ENCODE data around the gene NEU1. TPM values are rescaled to one million over a fixed set of nuclear protein-coding genes. Genes with fewer than 3 reads are reported as not detected.

Gene NEU1
- total RNA-seq, 6 experiments from 2014 or later, result 35.8 to 48.6 (median 40.9) TPM

GRCh38 chr6:31837369-31838113 lies 25.1 kb downstream of the NEU1 start:
- Mint-ChIP-seq H3K27ac (peak overlapping the region; percentile 99), H3K27me3 (ENCODE audit: insufficient read depth) (peaks cover 24% of the 10 kb centered on the region), H3K36me3 (ENCODE audit: low read depth) (peaks cover 47% of the 10 kb centered on the region), H3K4me3 (peak overlapping the region; percentile 97), H3K9me3 (peaks cover 10% of the 10 kb centered on the region; the same call in 1 of the 2 replicates), H3K4me1 (ENCODE audit: low read depth) (peaks cover 38% of the 10 kb centered on the region)
- no peak for DNase-seq
- TF ChIP-seq CTCF (IDR thresholded peaks at IDR 0.05), result no peak

- H3K9me3 Mint-ChIP-seq, result peaks cover 10% of the 10 kb centered on the region; the same call in 1 of the 2 replicates
- H3K27ac Mint-ChIP-seq, result peak overlapping the region; percentile 99
- peak overlapping the region; percentile 97 for H3K4me3 Mint-ChIP-seq
- peak; percentile 60 for DNase-seq
- H3K4me1 Mint-ChIP-seq (ENCODE audit: low read depth), result peaks cover 38% of the 10 kb centered on the region
- H3K27me3 Mint-ChIP-seq (ENCODE audit: insufficient read depth), result peaks cover 24% of the 10 kb centered on the region
- TF ChIP-seq CTCF (IDR thresholded peaks at IDR 0.05), result 0 out of 2 replicates have a peak, but pooled peaks have one; percentile 32
- peaks cover 47% of the 10 kb centered on the region for H3K36me3 Mint-ChIP-seq (ENCODE audit: low read depth)
Observed at GRCh38 chr6:31836474-31837368, 25.9 kb downstream of the NEU1 start.

GRCh38 chr6:31836047-31836473 lies 26.6 kb downstream of the NEU1 start:
- DNase-seq, result no peak
- peaks cover 41% of the 10 kb centered on the region for H3K4me1 Mint-ChIP-seq (ENCODE audit: low read depth)
- peak overlapping the region; percentile 97 for H3K4me3 Mint-ChIP-seq
- peaks cover 48% of the 10 kb centered on the region for H3K36me3 Mint-ChIP-seq (ENCODE audit: low read depth)
- H3K27me3 Mint-ChIP-seq (ENCODE audit: insufficient read depth), result peaks cover 24% of the 10 kb centered on the region
- no peak for TF ChIP-seq CTCF (IDR thresholded peaks at IDR 0.05)
- peak overlapping the region; percentile 99 for H3K27ac Mint-ChIP-seq
- peaks cover 10% of the 10 kb centered on the region; the same call in 1 of the 2 replicates for H3K9me3 Mint-ChIP-seq

GRCh38 chr6:31834367-31835250 lies 28.0 kb downstream of the NEU1 start:
- peaks cover 44% of the 10 kb centered on the region for H3K4me1 Mint-ChIP-seq (ENCODE audit: low read depth)
- peaks cover 10% of the 10 kb centered on the region; the same call in 1 of the 2 replicates for H3K9me3 Mint-ChIP-seq
- peak; percentile 81 for DNase-seq
- H3K36me3 Mint-ChIP-seq (ENCODE audit: low read depth), result peaks cover 57% of the 10 kb centered on the region
- peak overlapping the region; percentile 97 for H3K4me3 Mint-ChIP-seq
- TF ChIP-seq CTCF (IDR thresholded peaks at IDR 0.05), result no peak
- peaks cover 24% of the 10 kb centered on the region for H3K27me3 Mint-ChIP-seq (ENCODE audit: insufficient read depth)
- peak overlapping the region; percentile 99 for H3K27ac Mint-ChIP-seq

All from HFFc6 (cell line).